Peyer's patch (tissue), 4 donors: ENCODE data around the gene TPCN2.

Experiments
- CTCF ChIP-seq, 6 experiments: fragments of 450-650 bp in 4 of 6; fragments of 200-600 bp in 2 of 6; sonication (generic) in 1 of 6; IDR thresholded peaks; one replicate each; pipeline ENCODE4 v1.5.1; 2017 to 2019; ENCODE audit warnings: antibody characterized with exemption in 6 of 6, mild to moderate bottlenecking in 3 of 6, moderate library complexity in 1 of 6
- POLR2A ChIP-seq, 2 donors: fragments of 450-650 bp; IDR thresholded peaks; one replicate each; pipeline ENCODE4 v1.5.1; 2017; ENCODE audit warnings: antibody characterized with exemption in 2 of 2, mild to moderate bottlenecking in 2 of 2, moderate library complexity in 2 of 2

DNA sequence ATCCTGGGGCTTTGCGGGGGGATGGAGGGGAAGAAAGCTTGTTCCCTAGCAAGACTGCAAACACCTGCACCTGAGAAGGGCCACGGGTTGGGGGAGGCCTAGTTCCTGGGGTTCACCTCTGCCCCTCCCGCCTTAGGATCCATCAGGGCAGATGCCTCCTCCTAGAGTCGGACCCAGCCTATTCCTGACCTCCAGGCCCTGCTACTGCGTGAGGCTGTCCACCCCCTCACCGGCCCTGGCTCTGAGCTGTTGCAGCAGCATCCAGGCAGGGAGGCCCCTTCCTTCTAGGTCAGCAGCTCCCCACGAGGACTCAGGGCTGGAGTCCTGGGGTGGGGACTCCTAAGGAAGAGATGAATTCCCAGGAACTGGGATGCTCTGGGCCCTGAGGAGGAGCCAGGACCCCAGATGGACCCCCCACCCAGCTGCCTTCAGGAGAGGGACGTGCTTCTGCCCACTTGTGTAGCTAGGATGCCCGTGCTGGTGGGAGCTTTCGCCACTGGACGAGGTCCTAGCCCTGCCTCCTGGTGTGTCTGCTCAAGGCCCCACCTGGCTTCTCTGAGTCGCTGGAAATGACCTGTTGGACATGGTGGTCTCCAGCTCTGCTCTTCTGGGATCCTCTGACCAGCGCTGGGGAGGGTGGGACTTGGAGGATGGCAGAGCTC, 46.0 kb upstream of the TPCN2 start:
- TF ChIP-seq CTCF (IDR thresholded peaks at IDR 0.05) (no peak), POLR2A (IDR thresholded peaks at IDR 0.05) (no peak)
